Embryonic facial prominence (tissue), 1 donor: ENCODE data around the gene PLEKHA6.

Experiments used
- DNase-seq: peaks from one replicate; pipeline ENCODE4 v3.0.0-alpha.2; 2016; ENCODE audit errors: extremely low spot score

Gene PLEKHA6

GRCh38 chr1:204188959-204189639, 170.6 kb downstream of the PLEKHA6 start:
- no peak for DNase-seq

DNA sequence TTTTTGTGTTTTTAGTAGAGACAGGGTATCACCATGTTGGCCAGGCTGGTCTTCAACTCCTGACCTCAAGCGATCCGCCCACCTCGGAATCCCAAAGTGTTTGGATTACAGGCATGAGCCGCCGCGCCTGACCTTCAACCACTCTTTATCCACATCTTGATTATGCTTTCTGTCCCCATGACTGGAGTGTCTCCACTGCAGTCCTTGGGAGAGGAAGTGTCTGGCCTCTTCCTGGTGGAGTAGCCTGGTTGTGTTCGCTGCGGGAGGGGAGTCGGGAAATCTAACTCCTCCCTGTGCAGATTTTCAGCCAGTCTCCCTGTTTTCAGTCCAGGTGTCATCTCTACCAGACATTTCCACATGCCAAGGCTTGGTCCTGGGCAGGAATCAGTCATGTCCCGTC, 173.1 kb downstream of the PLEKHA6 start:
- no peak for DNase-seq

DNA sequence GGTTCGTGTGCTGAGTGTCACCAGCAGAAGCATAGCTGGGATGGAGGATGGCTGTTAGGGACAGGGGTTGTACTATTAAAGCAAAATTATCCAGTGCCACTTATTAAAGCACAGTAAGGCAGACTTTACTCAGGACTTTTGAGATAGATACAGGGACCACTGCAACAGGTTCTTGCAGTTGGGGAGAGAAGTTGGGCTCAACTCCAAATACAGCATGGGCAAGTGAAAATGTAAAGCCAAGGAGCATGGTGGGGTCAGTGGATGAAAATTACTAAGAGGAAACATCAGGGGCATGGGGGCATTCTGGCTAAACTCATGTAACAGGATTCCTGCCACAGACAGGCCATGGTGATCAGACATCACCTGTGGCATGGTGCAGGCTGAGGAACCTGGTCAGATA, 178.6 kb downstream of the PLEKHA6 start:
- no peak for DNase-seq

DNA sequence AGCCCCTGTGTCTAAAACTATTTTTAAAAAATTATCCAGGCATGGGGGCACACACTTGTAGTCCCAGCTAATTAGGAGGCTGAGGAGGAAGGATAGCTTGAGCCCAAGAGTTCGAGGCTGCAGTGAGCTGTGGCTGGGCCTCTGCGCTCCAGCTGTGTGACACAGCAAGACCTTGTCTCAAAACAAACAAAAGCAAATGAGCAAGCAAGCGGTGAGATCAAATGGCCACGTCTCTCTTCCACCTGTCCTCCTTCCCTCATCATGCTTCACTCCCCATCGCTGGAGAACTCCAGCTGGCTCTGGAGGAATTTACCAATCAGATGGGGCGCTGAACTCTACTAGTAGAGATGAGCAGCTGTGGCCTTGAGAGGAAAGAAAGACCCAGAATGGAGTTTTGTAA, 179.6 kb downstream of the PLEKHA6 start:
- DNase-seq: no peak

- no peak for DNase-seq
These were observed 181.0 kb downstream of the PLEKHA6 start for GRCh38 chr1:204178487-204179281.

DNA sequence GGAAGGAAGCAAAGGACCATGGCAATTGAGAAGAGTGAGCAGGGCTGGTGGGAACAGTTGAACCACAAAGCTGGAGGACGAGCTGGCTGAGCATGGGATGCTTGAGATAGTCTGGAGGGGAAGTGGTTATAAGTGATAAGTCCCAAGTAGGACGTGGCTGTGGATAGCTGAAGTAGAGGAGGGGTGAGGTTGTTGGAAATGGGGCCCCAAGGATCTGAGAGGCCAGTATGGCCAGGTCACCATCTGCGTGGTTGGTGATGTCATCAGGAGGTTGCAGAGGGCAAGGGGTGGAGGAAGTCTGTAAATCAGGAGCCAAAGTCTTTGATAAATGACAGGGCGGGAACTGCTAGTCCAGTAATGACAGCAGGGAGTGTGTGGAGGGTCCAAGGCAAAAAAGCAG, 182.6 kb downstream of the PLEKHA6 start:
- DNase-seq: no peak

- DNase-seq: no peak
These were observed 183.7 kb downstream of the PLEKHA6 start for GRCh38 chr1:204176049-204176448.

DNA sequence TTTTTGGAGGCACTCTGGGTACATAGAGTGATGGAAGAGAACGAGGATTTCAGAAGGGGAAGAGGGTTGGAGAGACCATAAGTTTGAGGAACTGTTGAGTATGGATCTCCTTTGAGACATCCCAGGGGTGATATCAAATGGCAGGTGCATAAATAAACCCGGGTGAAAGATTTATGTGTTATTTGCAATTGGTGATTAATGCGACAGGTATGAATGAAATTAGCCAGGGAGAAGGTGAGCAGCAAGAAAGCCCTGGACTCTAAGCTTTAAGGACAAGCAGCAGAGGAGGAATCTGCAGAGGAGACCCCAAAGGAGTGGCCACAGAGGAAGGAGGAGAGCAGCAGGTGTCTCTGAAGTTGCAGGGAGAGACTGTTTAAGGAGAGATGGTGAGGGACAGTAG, 184.8 kb downstream of the PLEKHA6 start:
- DNase-seq: no peak

- DNase-seq: no peak
These were observed 187.2 kb downstream of the PLEKHA6 start for GRCh38 chr1:204172404-204173029.

DNA sequence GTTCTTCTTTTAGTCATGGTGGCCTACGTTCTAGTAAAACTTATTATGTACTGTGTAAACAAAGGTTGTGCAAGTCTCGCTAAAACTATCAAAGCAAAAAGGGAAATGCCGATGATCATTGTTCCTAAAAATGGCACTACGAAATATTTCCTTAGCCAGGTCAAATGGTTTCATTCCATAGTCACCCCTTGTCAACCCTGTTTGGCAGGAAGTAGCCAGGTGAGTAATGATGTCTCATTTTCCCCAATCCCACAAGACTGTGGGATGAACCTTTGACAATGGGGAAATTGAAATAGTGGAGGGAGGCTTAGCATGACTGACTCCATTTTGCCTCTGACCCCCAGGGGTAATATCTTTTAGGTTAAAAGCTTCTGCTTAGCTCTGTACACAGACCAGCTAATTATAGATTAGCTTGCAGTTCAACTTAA, 188.0 kb downstream of the PLEKHA6 start:
- DNase-seq: no peak

- no peak for DNase-seq
These were observed 189.1 kb downstream of the PLEKHA6 start for GRCh38 chr1:204170494-204171155.

DNA sequence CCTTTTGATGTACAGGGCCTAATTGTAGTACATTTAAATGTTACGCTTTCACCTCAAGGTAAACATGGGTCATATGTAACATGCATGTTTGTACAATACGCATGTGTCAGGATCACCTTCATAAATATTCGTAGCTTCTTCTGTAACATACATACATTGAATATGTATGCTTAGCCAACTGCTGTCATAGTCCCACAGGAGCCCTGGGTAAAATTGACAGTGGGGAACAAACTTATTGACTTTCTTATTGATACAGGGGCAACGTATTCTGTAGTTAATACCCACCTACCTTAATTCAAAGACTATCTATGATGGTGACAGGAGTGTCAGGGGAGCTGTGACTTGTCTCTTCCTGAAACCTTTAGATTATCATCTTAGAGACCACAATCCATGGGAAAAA, 189.9 kb downstream of the PLEKHA6 start:
- no peak for DNase-seq
